Lower leg skin (tissue), 4 donors: ENCODE data around the gene CMYA5. TPM values are rescaled to one million over a fixed set of nuclear protein-coding genes. Genes with fewer than 3 reads are reported as not detected.

Experiments
- DNase-seq, 2 donors: peaks; one replicate each; pipeline ENCODE4 v3.0.0-alpha.2; 2019; ENCODE audit warnings: low spot score in 2 of 2
- H3K4me3 ChIP-seq: fragments of 200-600 bp; sonication (generic); 2 replicates; pipeline ENCODE4 v1.5.1; 2017; ENCODE audit warnings: mild to moderate bottlenecking, low read depth; ENCODE audit not compliant: poor library complexity, severe bottlenecking
- CTCF ChIP-seq, 3 donors: fragments of 450-650 bp; IDR thresholded peaks; one replicate each; pipeline ENCODE4 v1.5.1; 2016; ENCODE audit warnings: antibody characterized with exemption in 3 of 3, mild to moderate bottlenecking in 3 of 3, moderate library complexity in 2 of 3
- POLR2A ChIP-seq, 2 donors: fragments of 450-650 bp; IDR thresholded peaks; one replicate each; pipeline ENCODE4 v1.6.1; 2016 to 2017; ENCODE audit warnings: antibody characterized with exemption in 2 of 2, mild to moderate bottlenecking in 1 of 2, moderate library complexity in 1 of 2
- WGBS, 2 donors: methylation state at CpG; one replicate each; pipeline ENCODE4 v1.1.5; 2018; 5-methylcytosine and 5-hydroxymethylcytosine counted together
- intact Hi-C: fragments of 100-400 bp; cut with DNase I; formaldehyde crosslinking; loops from one replicate; pipeline ENCODE4 v1.15.0; 2023; ENCODE audit warnings: low total_unique reads
- total RNA-seq, 4 donors: library from RNA; depleted of rRNA; stranded (reverse); fragments of >200 nt; gene quantifications; one replicate each; pipeline ENCODE4 v1.1.0, GENCODE V29; 2016

CMYA5 gene
- total RNA-seq, 4 donors from 2014 or later, result 5.7 to 16.4 (median 7.4) TPM

GRCh38 chr5:79745255-79745654 is 55.6 kb downstream of the CMYA5 start:
- DNase-seq, result no peak
- WGBS, 2 donors, result 92% methylated on average over 3 of the region's 3 CpGs
- intact Hi-C loops, result no loop called here
- no peak for TF ChIP-seq POLR2A (IDR thresholded peaks at IDR 0.05)
- TF ChIP-seq CTCF (IDR thresholded peaks at IDR 0.05), result no peak
- H3K4me3 ChIP-seq, result no peak overlapping the region

GRCh38 chr5:79746642-79747569 is 57.3 kb downstream of the CMYA5 start:
- TF ChIP-seq CTCF (IDR thresholded peaks at IDR 0.05) (no peak), POLR2A (IDR thresholded peaks at IDR 0.05) (no peak)

GRCh38 chr5:79750611-79751510 is 61.2 kb downstream of the CMYA5 start:
- DNase-seq, result no peak
- TF ChIP-seq CTCF (IDR thresholded peaks at IDR 0.05) (no peak), POLR2A (IDR thresholded peaks at IDR 0.05) (no peak)
- no peak overlapping the region for H3K4me3 ChIP-seq
- intact Hi-C loops, result no loop called here
- WGBS, 2 donors, result 77 to 80% methylated on average over 8 of the region's 8 CpGs

More at GRCh38 chr5:79746642-79747569, 57.3 kb downstream of the CMYA5 start:
- no peak for DNase-seq
- no peak overlapping the region for H3K4me3 ChIP-seq
- 52 to 54% methylated on average over 4 of the region's 4 CpGs for WGBS, 2 donors
- intact Hi-C loops, result no loop called here

DNA sequence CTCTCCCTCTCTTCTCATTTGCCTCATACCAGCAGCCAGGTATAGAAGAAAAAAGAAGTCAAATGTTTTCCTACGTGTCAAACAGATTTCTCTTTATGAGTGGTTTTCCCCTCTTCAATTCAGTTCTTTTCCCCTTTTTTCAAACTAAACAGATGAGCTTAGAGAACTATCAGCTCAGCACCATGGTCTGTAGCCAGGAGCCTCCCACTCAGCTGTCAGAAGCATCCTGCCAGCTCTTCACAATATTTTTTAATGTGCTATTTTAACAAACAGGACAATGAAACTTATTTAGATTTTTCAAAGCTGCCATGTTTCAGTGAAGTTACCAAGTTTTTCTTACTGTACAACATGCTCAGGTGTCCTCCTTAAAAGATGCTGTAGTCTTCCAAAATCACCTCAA is 63.5 kb downstream of the CMYA5 start:
- WGBS, 2 donors, result 68 to 77% methylated on average over 1 of the region's 1 CpG
- no peak for DNase-seq
- no peak for TF ChIP-seq CTCF (IDR thresholded peaks at IDR 0.05)
- no peak for TF ChIP-seq POLR2A (IDR thresholded peaks at IDR 0.05)
- intact Hi-C loops, result no loop called here
- no peak overlapping the region for H3K4me3 ChIP-seq

- intact Hi-C loops, result no loop called here
- no peak for DNase-seq
- WGBS, 2 donors, result 87% methylated on average over 8 of the region's 8 CpGs
- H3K4me3 ChIP-seq, result no peak overlapping the region
- TF ChIP-seq CTCF (IDR thresholded peaks at IDR 0.05) (no peak), POLR2A (IDR thresholded peaks at IDR 0.05) (no peak)
Observed at GRCh38 chr5:79753877-79754645, 64.4 kb downstream of the CMYA5 start.
